HG03432 (cell line): ENCODE results near the gene C1QL4.
"Not testable (repeated sequence)": the region's sequence is repeated elsewhere in the genome, so short reads cannot be mapped to it uniquely, and the experiment has no call there.

Experiments
- ATAC-seq: cut with Tn5 transposase; IDR thresholded peaks from one replicate; pipeline ENCODE4 v1.9.1; 2021; ENCODE audit warnings: mild to moderate bottlenecking, moderate library complexity; ENCODE audit not compliant: unreplicated experiment

Gene C1QL4

DNA sequence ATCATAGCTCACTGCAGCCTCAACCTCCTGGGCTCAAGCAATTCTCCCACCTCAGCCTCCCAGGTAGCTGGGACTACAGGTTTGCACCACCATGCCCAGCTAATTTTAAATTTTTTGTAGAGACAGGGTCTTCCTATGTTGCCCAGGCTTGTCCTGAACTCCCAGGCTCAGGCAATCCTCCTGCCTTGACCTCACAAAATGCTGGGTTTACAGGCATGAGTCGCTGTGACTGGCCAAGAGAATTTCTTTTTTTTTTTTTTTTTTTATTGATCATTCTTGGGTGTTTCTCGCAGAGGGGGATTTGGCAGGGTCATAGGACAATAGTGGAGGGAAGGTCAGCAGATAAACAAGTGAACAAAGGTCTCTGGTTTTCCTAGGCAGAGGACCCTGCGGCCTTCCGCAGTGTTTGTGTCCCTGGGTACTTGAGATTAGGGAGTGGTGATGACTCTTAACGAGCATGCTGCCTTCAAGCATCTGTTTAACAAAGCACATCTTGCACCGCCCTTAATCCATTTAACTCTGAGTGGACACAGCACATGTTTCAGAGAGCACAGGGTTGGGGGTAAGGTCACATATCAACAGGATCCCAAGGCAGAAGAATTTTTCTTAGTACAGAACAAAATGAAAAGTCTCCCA lies 54.1 kb downstream of the C1QL4 start:
- not testable (repeated sequence) for ATAC-seq
